GM12878 (cell line): ENCODE data around the gene MTA3.

ENCODE experiments used
- BCL11A ChIP-seq: IDR thresholded peaks from 2 replicates; pipeline ENCODE4 v1.6.1; 2011; ENCODE audit warnings: low read depth, low read length
- HDAC2 ChIP-seq: fragments of 200-600 bp; sonication (generic); IDR thresholded peaks from 2 replicates; pipeline ENCODE4 v1.6.1; 2017
- MAX ChIP-seq: IDR thresholded peaks from 2 replicates; pipeline ENCODE4 v1.6.1; 2012; ENCODE audit warnings: low read depth, low read length, improper control_type of control experiment
- REST ChIP-seq: IDR thresholded peaks from 2 replicates; pipeline ENCODE4 v1.6.1; 2012; ENCODE audit warnings: mild to moderate bottlenecking, low read depth, low read length
- SIN3A ChIP-seq: IDR thresholded peaks from 2 replicates; pipeline ENCODE4 v1.6.1; 2012; ENCODE audit warnings: low read depth, low read length, improper control_type of control experiment
- ZNF274 ChIP-seq: IDR thresholded peaks from one replicate; pipeline ENCODE4 v1.8.0; 2011; ENCODE audit not compliant: insufficient read length, insufficient read depth
- TF ChIP-seq, protein P1 (sequence below), 3 experiments: IDR thresholded peaks in 2 of 3; conservative IDR thresholded peaks in 1 of 3; 2 replicates each; pipeline ENCODE4 v1.5.1; 2011; ENCODE audit warnings: low read depth in 3 of 3, low read length in 3 of 3, mild to moderate bottlenecking in 3 of 3, control low read depth in 2 of 3, moderate library complexity in 2 of 3, inconsistent platforms in 1 of 3, mixed read lengths in 1 of 3; ENCODE audit not compliant: control insufficient read depth in 2 of 3, insufficient read depth in 1 of 3; ENCODE audit errors: extremely low read depth in 1 of 3

DNA sequence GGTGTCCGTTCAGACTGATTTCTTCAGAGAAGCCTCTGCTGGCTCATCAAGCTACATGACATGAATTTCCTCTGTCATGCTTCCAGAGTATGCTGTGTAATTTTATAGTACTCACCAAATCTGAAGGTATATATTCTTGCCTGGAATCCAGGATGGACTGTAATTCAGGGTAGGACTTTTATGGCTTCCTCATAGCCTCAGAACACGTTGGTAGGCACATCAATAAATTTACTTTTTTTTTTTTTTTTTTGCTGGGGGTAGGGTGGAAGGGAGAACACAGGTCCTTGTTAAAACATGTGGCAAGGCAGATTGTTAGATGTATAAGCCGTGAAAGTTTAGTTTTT lies 34.4 kb downstream of the MTA3 start:
- TF ChIP-seq REST = no peak
- TF ChIP-seq, protein P1, sequence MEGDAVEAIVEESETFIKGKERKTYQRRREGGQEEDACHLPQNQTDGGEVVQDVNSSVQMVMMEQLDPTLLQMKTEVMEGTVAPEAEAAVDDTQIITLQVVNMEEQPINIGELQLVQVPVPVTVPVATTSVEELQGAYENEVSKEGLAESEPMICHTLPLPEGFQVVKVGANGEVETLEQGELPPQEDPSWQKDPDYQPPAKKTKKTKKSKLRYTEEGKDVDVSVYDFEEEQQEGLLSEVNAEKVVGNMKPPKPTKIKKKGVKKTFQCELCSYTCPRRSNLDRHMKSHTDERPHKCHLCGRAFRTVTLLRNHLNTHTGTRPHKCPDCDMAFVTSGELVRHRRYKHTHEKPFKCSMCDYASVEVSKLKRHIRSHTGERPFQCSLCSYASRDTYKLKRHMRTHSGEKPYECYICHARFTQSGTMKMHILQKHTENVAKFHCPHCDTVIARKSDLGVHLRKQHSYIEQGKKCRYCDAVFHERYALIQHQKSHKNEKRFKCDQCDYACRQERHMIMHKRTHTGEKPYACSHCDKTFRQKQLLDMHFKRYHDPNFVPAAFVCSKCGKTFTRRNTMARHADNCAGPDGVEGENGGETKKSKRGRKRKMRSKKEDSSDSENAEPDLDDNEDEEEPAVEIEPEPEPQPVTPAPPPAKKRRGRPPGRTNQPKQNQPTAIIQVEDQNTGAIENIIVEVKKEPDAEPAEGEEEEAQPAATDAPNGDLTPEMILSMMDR (IDR thresholded peaks at IDR 0.05 in 2 of 3, conservative IDR thresholded peaks at IDR 0.05 in 1 of 3; ENCODE audit: control insufficient read depth in 2 of 3, extremely low read depth in 1 of 3, insufficient read depth in 1 of 3, low read depth in 3 of 3, low read length in 3 of 3) = no peak
- TF ChIP-seq SIN3A = no peak
- no peak for TF ChIP-seq BCL11A
- TF ChIP-seq HDAC2 = no peak
- TF ChIP-seq MAX = no peak
- no peak for TF ChIP-seq ZNF274
